K562 (cell line): ENCODE results near the gene TRAP1. TPM values are rescaled to one million over a fixed set of nuclear protein-coding genes. Genes with fewer than 3 reads are reported as not detected.

Experiments
- C11orf30 ChIP-seq: fragments of 450-650 bp; IDR thresholded peaks from 2 replicates; pipeline ENCODE4 v1.6.1; 2016; ENCODE audit warnings: low read depth, mild to moderate bottlenecking
- CEBPG ChIP-seq, 3 experiments: fragments of 200-800 bp in 1 of 3; sonication (Bioruptor generic) in 1 of 3; sonication (generic) in 1 of 3; formaldehyde crosslinking in 1 of 3; IDR thresholded peaks in 2 of 3; conservative IDR thresholded peaks in 1 of 3; 2 replicates each; pipeline versions ENCODE4 v1.6.1 to v1.8.0; 2016 to 2022; ENCODE audit warnings: missing compliant biosample characterization in 2 of 3, missing genetic modification characterization in 2 of 3, mild to moderate bottlenecking in 1 of 3, missing genetic modification reagents in 1 of 3
- IFI16 ChIP-seq: fragments of 250-450 bp; sonication (Bioruptor Pico); IDR thresholded peaks from 2 replicates; pipeline ENCODE4 v2.1.2; 2022; ENCODE audit warnings: mild to moderate bottlenecking, inconsistent platforms
- NRF1 ChIP-seq, 2 experiments: fragments of 450-650 bp; IDR thresholded peaks in 1 of 2; conservative IDR thresholded peaks in 1 of 2; 2 replicates each; pipeline ENCODE4 v1.6.1; 2014; ENCODE audit warnings: mild to moderate bottlenecking in 2 of 2
- SMARCC2 ChIP-seq: fragments of 450-650 bp; IDR thresholded peaks from 2 replicates; pipeline ENCODE4 v1.6.1; 2017; ENCODE audit warnings: antibody characterized with exemption, moderate library complexity, mild to moderate bottlenecking, low read depth
- SP2 ChIP-seq: IDR thresholded peaks from 2 replicates; pipeline ENCODE4 v1.6.1; 2011; ENCODE audit warnings: mild to moderate bottlenecking, low read depth, low read length, moderate library complexity; ENCODE audit not compliant: poor library complexity, severe bottlenecking; ENCODE audit errors: extremely low read depth
- YY1 ChIP-seq, 3 experiments: IDR thresholded peaks; 2 replicates each; pipeline ENCODE4 v1.6.1; 2011; ENCODE audit warnings: low read length in 2 of 3, mild to moderate bottlenecking in 2 of 3, moderate library complexity in 2 of 3, borderline replicate concordance in 1 of 3, control low read depth in 1 of 3, low read depth in 1 of 3; ENCODE audit not compliant: insufficient read depth in 3 of 3, insufficient replicate concordance in 2 of 3, control insufficient read depth in 1 of 3, insufficient read length in 1 of 3; ENCODE audit errors: extremely low read depth in 1 of 3
- ZNF583 ChIP-seq: fragments of 250-450 bp; sonication (Bioruptor Pico); IDR thresholded peaks from 2 replicates; pipeline ENCODE4 v1.4.0; 2020
- ZNF780A ChIP-seq: fragments of 250-450 bp; sonication (Bioruptor Pico); IDR thresholded peaks from 2 replicates; pipeline ENCODE4 v1.5.0; 2021; ENCODE audit warnings: mild to moderate bottlenecking
- polyA plus RNA-seq, 8 experiments: library from polyadenylated mRNA; depleted of rRNA in 4 of 8; stranded (reverse) in 5 of 8; unstranded in 3 of 8; fragments of >200 nt; fragmentation: Nextera tagmentation in 2 of 8; fragmentation: Illumina TruSeq in 1 of 8; extraction: Ambion mirVana in 2 of 8; extraction: Trizol in 1 of 8; gene quantifications; 2 replicates each; pipeline versions ENCODE4 v1.2.1 to v1.2.3, GENCODE V29; 2011 to 2014; ENCODE audit warnings: inconsistent platforms in 1 of 8, missing spikeins in 1 of 8
- total RNA-seq, 7 experiments: library from RNA; depleted of rRNA in 6 of 7; stranded (reverse); fragments of >200 nt in 6 of 7; fragmentation: Illumina TruSeq in 2 of 7; extraction: Trizol in 2 of 7; gene quantifications; 2 replicates each; pipeline versions ENCODE4 v1.2.1 to v1.2.3, GENCODE V29; 2011 to 2021; ENCODE audit warnings: low replicate concordance in 1 of 7
- TF ChIP-seq, protein P1 (sequence below): fragments of 450-650 bp; IDR thresholded peaks from 2 replicates; pipeline ENCODE4 v1.6.1; 2016; ENCODE audit warnings: borderline replicate concordance
- TF ChIP-seq, protein P2 (sequence below): fragments of 200-400 bp; formaldehyde crosslinking; IDR thresholded peaks from 2 replicates; pipeline ENCODE4 v1.6.1; 2017; ENCODE audit warnings: mild to moderate bottlenecking, low read depth, low read length, moderate library complexity
- TF ChIP-seq, protein P3 (sequence below): sonication (generic); formaldehyde crosslinking; IDR thresholded peaks from 2 replicates; pipeline ENCODE4 v1.8.0; 2022; ENCODE audit warnings: mild to moderate bottlenecking, missing genetic modification reagents, borderline replicate concordance
- TF ChIP-seq, protein P4 (sequence below): fragments of 450-650 bp; IDR thresholded peaks from 2 replicates; pipeline ENCODE4 v1.7.0; 2016; ENCODE audit warnings: borderline replicate concordance
- TF ChIP-seq, protein P5 (sequence below): sonication (generic); formaldehyde crosslinking; IDR thresholded peaks from 2 replicates; pipeline ENCODE4 v1.8.0; 2022; ENCODE audit warnings: missing genetic modification reagents, mild to moderate bottlenecking, borderline replicate concordance

TRAP1 gene
- total and polyA plus RNA-seq, 9 of the 15 experiments (the other 6 are each of a cell fraction or from before 2014, with no cell fraction given): 19.1 to 436 (median 301) TPM

DNA sequence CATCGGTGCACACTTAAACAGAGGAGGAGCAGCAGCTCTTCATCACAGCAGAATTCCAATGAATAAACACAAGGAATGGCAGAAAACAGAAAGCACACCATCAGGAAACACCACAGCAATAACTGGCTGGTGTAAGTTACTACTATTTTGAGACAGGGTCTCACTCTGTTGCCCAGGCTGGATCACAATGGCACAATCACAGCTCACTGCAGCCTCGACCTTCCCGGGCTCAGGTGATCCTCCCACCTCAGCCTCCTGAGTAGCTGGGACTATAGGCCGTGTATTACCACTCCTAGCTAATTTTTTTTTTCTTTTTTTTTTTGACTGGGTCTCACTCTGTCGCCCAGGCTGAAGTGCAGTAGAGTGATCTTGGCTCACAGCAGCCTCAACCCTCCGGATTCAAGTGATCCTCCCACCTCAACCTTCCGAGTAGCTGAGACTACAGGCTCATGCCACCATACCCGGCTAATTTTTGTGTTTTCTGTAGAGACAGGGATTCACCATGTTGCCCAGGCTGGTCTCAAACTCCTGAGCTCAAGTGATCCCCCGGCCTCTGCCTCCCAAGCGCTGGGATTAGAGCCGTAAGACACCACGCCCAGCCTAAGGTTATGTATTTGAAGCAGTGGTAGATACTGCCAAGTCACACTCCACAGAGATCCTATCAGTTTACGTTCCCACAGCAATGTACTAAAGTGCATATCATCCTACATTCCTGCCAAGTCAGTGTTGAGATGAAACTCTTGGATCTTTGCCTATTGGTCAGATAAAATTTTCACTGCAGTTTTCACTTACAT lies 20.7 kb downstream of the TRAP1 start (continued):
- TF ChIP-seq, protein P1, sequence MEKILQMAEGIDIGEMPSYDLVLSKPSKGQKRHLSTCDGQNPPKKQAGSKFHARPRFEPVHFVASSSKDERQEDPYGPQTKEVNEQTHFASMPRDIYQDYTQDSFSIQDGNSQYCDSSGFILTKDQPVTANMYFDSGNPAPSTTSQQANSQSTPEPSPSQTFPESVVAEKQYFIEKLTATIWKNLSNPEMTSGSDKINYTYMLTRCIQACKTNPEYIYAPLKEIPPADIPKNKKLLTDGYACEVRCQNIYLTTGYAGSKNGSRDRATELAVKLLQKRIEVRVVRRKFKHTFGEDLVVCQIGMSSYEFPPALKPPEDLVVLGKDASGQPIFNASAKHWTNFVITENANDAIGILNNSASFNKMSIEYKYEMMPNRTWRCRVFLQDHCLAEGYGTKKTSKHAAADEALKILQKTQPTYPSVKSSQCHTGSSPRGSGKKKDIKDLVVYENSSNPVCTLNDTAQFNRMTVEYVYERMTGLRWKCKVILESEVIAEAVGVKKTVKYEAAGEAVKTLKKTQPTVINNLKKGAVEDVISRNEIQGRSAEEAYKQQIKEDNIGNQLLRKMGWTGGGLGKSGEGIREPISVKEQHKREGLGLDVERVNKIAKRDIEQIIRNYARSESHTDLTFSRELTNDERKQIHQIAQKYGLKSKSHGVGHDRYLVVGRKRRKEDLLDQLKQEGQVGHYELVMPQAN: 0 out of 2 replicates have a peak, but pooled peaks have one; percentile 28
- TF ChIP-seq SMARCC2 (no peak), SP2 (no peak), CEBPG (CRISPR knock-in tag; IDR thresholded peaks at IDR 0.05) (no peak), CEBPG (tag; conservative IDR thresholded peaks at IDR 0.05 in 1 of 2, IDR thresholded peaks at IDR 0.05 in 1 of 2) (no peak), ZNF780A (CRISPR knock-in tag) (no peak), ZNF583 (CRISPR knock-in tag) (no peak), IFI16 (CRISPR knock-in tag) (no peak), C11orf30 (peak; percentile 98), NRF1 (conservative IDR thresholded peaks at IDR 0.05 in 1 of 2, IDR thresholded peaks at IDR 0.05 in 1 of 2) (0 out of 4 replicates have a peak, but pooled peaks of 1 of the 2 experiments have one; percentile 20), YY1 (IDR thresholded peaks at IDR 0.05; ENCODE audit: borderline replicate concordance in 1 of 3, control insufficient read depth in 1 of 3, extremely low read depth in 1 of 3, insufficient read depth in 3 of 3, insufficient read length in 1 of 3, insufficient replicate concordance in 2 of 3, low read depth in 1 of 3, low read length in 2 of 3) (no peak)
- TF ChIP-seq, protein P2, sequence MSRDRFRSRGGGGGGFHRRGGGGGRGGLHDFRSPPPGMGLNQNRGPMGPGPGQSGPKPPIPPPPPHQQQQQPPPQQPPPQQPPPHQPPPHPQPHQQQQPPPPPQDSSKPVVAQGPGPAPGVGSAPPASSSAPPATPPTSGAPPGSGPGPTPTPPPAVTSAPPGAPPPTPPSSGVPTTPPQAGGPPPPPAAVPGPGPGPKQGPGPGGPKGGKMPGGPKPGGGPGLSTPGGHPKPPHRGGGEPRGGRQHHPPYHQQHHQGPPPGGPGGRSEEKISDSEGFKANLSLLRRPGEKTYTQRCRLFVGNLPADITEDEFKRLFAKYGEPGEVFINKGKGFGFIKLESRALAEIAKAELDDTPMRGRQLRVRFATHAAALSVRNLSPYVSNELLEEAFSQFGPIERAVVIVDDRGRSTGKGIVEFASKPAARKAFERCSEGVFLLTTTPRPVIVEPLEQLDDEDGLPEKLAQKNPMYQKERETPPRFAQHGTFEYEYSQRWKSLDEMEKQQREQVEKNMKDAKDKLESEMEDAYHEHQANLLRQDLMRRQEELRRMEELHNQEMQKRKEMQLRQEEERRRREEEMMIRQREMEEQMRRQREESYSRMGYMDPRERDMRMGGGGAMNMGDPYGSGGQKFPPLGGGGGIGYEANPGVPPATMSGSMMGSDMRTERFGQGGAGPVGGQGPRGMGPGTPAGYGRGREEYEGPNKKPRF: no peak
- TF ChIP-seq, protein P3, sequence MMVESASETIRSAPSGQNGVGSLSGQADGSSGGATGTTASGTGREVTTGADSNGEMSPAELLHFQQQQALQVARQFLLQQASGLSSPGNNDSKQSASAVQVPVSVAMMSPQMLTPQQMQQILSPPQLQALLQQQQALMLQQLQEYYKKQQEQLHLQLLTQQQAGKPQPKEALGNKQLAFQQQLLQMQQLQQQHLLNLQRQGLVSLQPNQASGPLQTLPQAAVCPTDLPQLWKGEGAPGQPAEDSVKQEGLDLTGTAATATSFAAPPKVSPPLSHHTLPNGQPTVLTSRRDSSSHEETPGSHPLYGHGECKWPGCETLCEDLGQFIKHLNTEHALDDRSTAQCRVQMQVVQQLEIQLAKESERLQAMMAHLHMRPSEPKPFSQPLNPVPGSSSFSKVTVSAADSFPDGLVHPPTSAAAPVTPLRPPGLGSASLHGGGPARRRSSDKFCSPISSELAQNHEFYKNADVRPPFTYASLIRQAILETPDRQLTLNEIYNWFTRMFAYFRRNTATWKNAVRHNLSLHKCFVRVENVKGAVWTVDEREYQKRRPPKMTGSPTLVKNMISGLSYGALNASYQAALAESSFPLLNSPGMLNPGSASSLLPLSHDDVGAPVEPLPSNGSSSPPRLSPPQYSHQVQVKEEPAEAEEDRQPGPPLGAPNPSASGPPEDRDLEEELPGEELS (CRISPR knock-in tag): no peak
- TF ChIP-seq, protein P4, sequence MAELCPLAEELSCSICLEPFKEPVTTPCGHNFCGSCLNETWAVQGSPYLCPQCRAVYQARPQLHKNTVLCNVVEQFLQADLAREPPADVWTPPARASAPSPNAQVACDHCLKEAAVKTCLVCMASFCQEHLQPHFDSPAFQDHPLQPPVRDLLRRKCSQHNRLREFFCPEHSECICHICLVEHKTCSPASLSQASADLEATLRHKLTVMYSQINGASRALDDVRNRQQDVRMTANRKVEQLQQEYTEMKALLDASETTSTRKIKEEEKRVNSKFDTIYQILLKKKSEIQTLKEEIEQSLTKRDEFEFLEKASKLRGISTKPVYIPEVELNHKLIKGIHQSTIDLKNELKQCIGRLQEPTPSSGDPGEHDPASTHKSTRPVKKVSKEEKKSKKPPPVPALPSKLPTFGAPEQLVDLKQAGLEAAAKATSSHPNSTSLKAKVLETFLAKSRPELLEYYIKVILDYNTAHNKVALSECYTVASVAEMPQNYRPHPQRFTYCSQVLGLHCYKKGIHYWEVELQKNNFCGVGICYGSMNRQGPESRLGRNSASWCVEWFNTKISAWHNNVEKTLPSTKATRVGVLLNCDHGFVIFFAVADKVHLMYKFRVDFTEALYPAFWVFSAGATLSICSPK: no peak
- TF ChIP-seq, protein P5, sequence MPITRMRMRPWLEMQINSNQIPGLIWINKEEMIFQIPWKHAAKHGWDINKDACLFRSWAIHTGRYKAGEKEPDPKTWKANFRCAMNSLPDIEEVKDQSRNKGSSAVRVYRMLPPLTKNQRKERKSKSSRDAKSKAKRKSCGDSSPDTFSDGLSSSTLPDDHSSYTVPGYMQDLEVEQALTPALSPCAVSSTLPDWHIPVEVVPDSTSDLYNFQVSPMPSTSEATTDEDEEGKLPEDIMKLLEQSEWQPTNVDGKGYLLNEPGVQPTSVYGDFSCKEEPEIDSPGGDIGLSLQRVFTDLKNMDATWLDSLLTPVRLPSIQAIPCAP (CRISPR knock-in tag): no peak
